ENCODE measurements around the gene ROCK1.

DNA sequence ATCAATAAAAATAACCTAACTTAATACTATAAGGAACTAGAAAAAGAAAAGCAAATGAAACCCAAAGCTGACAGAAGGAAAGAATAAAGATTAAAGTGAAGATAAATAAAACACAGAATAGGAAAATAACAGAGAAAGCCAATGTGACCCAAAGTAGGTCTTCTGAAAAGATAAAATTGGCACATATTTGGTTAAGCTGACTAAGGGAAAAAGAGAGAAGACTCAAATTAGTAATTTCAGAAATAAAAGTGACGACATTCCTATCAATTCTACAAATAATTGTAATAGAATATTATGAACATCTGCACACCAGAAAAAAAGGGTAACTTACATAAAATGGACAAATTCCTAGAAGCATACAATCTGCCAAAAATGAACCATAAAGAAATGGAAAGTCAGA is 30.2 kb downstream of the ROCK1 start:
- TF ChIP-seq, protein P1, sequence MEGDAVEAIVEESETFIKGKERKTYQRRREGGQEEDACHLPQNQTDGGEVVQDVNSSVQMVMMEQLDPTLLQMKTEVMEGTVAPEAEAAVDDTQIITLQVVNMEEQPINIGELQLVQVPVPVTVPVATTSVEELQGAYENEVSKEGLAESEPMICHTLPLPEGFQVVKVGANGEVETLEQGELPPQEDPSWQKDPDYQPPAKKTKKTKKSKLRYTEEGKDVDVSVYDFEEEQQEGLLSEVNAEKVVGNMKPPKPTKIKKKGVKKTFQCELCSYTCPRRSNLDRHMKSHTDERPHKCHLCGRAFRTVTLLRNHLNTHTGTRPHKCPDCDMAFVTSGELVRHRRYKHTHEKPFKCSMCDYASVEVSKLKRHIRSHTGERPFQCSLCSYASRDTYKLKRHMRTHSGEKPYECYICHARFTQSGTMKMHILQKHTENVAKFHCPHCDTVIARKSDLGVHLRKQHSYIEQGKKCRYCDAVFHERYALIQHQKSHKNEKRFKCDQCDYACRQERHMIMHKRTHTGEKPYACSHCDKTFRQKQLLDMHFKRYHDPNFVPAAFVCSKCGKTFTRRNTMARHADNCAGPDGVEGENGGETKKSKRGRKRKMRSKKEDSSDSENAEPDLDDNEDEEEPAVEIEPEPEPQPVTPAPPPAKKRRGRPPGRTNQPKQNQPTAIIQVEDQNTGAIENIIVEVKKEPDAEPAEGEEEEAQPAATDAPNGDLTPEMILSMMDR (IDR thresholded peaks at IDR 0.05; ENCODE audit: control extremely low read depth in 1 of 3, insufficient read depth in 1 of 3, low read depth in 1 of 3, low read length in 3 of 3) = no peak
- TF ChIP-seq SP1 (IDR thresholded peaks at IDR 0.05; ENCODE audit: low read depth, low read length) = no peak
- TF ChIP-seq ASH2L (IDR thresholded peaks at IDR 0.05; ENCODE audit: low read length) = no peak
- no peak for TF ChIP-seq POLR2AphosphoS5 (IDR thresholded peaks at IDR 0.05; ENCODE audit: low read depth, low read length)
- TF ChIP-seq KDM1A (IDR thresholded peaks at IDR 0.05; ENCODE audit: borderline replicate concordance, low read length) = no peak
- TF ChIP-seq, protein P2, sequence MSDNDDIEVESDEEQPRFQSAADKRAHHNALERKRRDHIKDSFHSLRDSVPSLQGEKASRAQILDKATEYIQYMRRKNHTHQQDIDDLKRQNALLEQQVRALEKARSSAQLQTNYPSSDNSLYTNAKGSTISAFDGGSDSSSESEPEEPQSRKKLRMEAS (IDR thresholded peaks at IDR 0.05) = no peak
- no peak for TF ChIP-seq SIN3A (conservative IDR thresholded peaks at IDR 0.05 in 1 of 2, IDR thresholded peaks at IDR 0.05 in 1 of 2; ENCODE audit: low read depth in 1 of 2, low read length in 2 of 2)
- TF ChIP-seq, protein P3, sequence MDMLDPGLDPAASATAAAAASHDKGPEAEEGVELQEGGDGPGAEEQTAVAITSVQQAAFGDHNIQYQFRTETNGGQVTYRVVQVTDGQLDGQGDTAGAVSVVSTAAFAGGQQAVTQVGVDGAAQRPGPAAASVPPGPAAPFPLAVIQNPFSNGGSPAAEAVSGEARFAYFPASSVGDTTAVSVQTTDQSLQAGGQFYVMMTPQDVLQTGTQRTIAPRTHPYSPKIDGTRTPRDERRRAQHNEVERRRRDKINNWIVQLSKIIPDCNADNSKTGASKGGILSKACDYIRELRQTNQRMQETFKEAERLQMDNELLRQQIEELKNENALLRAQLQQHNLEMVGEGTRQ (IDR thresholded peaks at IDR 0.05; ENCODE audit: low read length) = no peak

All from H1 (cell line).